ENCODE results near the gene CCDC97. TPM values are rescaled to one million over a fixed set of nuclear protein-coding genes. Genes with fewer than 3 reads are reported as not detected.

The CCDC97 gene
- total and polyA plus RNA-seq, 2 of the 8 experiments (the other 6 are each of a cell fraction or from before 2014, with no cell fraction given): 19.8 to 27.1 TPM

- no peak for TF ChIP-seq KDM5A (IDR thresholded peaks at IDR 0.05; ENCODE audit: low read length)
- no peak for TF ChIP-seq NANOG (IDR thresholded peaks at IDR 0.05; ENCODE audit: insufficient read depth, low read depth, low read length, poor library complexity, severe bottlenecking)
- TF ChIP-seq TBP (IDR thresholded peaks at IDR 0.05; ENCODE audit: low read depth, low read length): no peak
- TF ChIP-seq CBX8 (IDR thresholded peaks at IDR 0.05; ENCODE audit: borderline replicate concordance, low read depth, low read length): no peak
- TF ChIP-seq SIX5 (IDR thresholded peaks at IDR 0.05; ENCODE audit: low read depth, low read length): no peak
- TF ChIP-seq TEAD4 (IDR thresholded peaks at IDR 0.05; ENCODE audit: low read depth, low read length): no peak
- TF ChIP-seq EGR1 (IDR thresholded peaks at IDR 0.05; ENCODE audit: borderline replicate concordance, low read depth, low read length): no peak
These were observed 10.2 kb downstream of the CCDC97 start (continued) for GRCh38 chr19:41320185-41320518.

All from H1 (cell line).